ENCODE data around the gene GRK5.
A peak's percentile ranks its signal among the peaks of the same experiment; 100 is the strongest.

GRK5 gene

GRCh38 chr10:119207366-119207666 lies at the start of gene GRK5:
Gene GRK5 (plus strand): TSS chr10:119207571. CDS start chr10:119207918, 347 bp downstream.
- no peak for TF ChIP-seq CTCF (IDR thresholded peaks at IDR 0.05; ENCODE audit: low read depth, low read length)
- Histone ChIP-seq H3K27ac (peak within 1 kb of the TSS; percentile 99), H3K9me3 (ENCODE audit: severe bottlenecking) (no peaks in the 10 kb centered on the region), H3K27me3 (ENCODE audit: insufficient read depth, low read depth, severe bottlenecking) (no peaks in the 10 kb centered on the region), H3K36me3 (no peaks in the 10 kb centered on the region; the same call in 1 of the 2 replicates), H3K4me3 (ENCODE audit: low read depth, low read length) (peak within 1 kb of the TSS; percentile 54)
- DNase-seq: peak; percentile 96

- no peak for DNase-seq
- TF ChIP-seq CTCF (IDR thresholded peaks at IDR 0.05; ENCODE audit: low read depth, low read length): no peak
- Histone ChIP-seq H3K4me3 (ENCODE audit: low read depth, low read length) (no peak overlapping the region), H3K36me3 (peaks cover 74% of the 10 kb centered on the region), H3K27me3 (ENCODE audit: insufficient read depth, low read depth, severe bottlenecking) (no peaks in the 10 kb centered on the region), H3K27ac (no peak overlapping the region), H3K9me3 (ENCODE audit: severe bottlenecking) (no peaks in the 10 kb centered on the region)
Observed at GRCh38 chr10:119159332-119159731, 48.0 kb upstream of the GRK5 start.

GRCh38 chr10:119161680-119162451 lies 45.5 kb upstream of the GRK5 start:
- TF ChIP-seq CTCF (IDR thresholded peaks at IDR 0.05; ENCODE audit: low read depth, low read length): no peak
- no peak overlapping the region for H3K27ac ChIP-seq

GRCh38 chr10:119162452-119163092 lies 44.8 kb upstream of the GRK5 start:
- Histone ChIP-seq H3K36me3 (peaks cover 54% of the 10 kb centered on the region), H3K4me3 (ENCODE audit: low read depth, low read length) (no peak overlapping the region), H3K27ac (no peak overlapping the region), H3K9me3 (ENCODE audit: severe bottlenecking) (no peaks in the 10 kb centered on the region), H3K27me3 (ENCODE audit: insufficient read depth, low read depth, severe bottlenecking) (no peaks in the 10 kb centered on the region)
- TF ChIP-seq CTCF (IDR thresholded peaks at IDR 0.05; ENCODE audit: low read depth, low read length): no peak
- DNase-seq: no peak

More at GRCh38 chr10:119161680-119162451, 45.5 kb upstream of the GRK5 start:
- Histone ChIP-seq H3K4me3 (ENCODE audit: low read depth, low read length) (no peak overlapping the region), H3K36me3 (peaks cover 50% of the 10 kb centered on the region), H3K9me3 (ENCODE audit: severe bottlenecking) (no peaks in the 10 kb centered on the region), H3K27me3 (ENCODE audit: insufficient read depth, low read depth, severe bottlenecking) (no peaks in the 10 kb centered on the region)
- DNase-seq: no peak

DNA sequence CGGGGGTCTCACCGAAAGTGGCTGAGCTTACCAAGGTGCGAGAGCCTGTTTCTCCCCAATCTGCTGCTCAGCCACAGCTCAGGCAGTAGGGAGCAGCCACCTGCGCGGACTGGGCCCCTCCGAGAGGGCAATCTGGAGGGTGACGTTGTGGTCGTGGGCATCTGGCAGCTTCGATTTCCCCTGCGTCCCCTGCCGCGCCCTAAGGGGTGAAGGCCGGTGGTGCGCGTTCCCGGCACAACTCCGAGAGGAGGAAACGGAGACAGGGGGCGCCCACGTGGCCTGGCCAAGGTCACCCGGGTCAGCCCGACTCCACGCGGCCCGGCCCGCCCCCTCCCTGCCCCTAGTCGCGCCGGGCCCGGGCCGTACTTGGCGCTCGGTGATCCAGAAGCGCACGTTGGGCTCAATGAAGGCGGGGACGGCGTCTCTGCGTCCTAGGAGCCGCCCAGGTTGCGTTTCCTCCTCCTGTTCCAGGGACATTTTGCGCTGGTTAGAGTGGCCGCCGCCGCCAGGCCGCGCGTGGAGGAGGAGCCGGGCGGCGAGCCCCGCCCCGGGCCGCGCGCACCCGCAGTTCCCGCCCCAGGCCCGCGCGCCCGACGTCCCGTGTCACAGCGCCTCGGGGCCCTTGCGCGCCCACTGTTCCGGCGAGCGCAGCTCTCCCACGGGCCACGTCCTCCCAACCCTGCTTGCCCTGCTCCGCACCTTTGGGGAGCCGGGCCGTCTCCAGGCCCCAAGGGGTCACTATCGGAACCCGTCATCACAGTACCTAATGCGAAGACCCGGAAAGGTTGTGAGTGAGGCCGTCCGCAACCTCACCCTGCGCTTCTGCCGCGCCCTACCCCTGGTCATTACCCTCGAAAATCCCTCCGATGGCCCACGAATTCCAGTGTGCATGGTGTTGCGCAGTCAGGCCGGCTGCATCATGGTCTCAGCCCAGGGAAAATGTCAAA lies 41.9 kb upstream of the GRK5 start, which contains the start of gene SFXN4:
Gene SFXN4 (minus strand): TSS at position 544 of the 947 bp plus-strand sequence. CDS start 67 bp downstream, at position 477.
- Histone ChIP-seq H3K27me3 (ENCODE audit: insufficient read depth, low read depth, severe bottlenecking) (no peaks in the 10 kb centered on the region), H3K36me3 (peaks cover 58% of the 10 kb centered on the region), H3K9me3 (ENCODE audit: severe bottlenecking) (no peaks in the 10 kb centered on the region), H3K4me3 (ENCODE audit: low read depth, low read length) (peak within 1 kb of the TSS; percentile 87), H3K27ac (peak within 1 kb of the TSS; percentile 91)
- no peak for TF ChIP-seq CTCF (IDR thresholded peaks at IDR 0.05; ENCODE audit: low read depth, low read length)
- DNase-seq: peak; percentile 82
